ENCODE results near the gene CTTN.

CTTN gene

DNA sequence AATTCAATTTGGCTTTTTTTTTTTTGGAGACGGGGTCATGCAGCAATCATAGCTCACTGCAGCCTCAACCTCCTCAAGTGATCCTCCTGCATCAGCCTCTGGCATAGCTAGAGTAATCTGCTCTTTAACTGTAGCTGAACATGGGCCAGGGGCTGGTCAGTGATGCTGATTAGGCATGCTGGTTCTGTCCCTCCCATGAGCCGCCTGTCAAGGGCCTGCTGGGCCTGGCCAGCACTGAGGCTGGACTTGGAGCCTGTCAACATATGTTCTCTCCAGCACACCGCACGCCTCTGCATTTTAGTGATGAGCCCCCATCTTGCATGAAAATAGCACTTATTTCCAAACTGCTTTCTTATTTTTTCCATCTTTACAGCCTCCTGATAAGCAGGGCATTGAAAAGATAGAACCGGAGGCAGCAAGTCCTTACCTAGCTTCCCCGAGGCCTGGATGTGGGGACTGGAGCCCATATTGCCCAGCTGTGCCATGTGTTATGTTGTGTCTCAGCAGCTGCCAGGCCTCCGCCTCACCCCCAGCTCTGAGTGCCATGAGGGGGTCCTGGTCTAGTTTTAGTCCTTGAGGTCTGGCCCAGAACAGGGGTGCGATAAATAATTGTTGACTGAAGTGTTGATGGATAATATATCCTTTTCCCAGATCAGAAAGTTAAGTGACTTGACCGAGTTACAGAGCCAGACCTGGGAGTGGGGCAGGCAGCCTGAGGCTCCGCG, 80.0 kb downstream of the CTTN start:
- no peak for TF ChIP-seq ZNF274 (IDR thresholded peaks at IDR 0.05; ENCODE audit: low read depth, low read length)
- TF ChIP-seq SUZ12 (IDR thresholded peaks at IDR 0.05; ENCODE audit: extremely low read depth, insufficient read depth, insufficient read length), result no peak
- TF ChIP-seq YY1 (IDR thresholded peaks at IDR 0.05; ENCODE audit: insufficient read depth, insufficient read length), result no peak
- H3K36me3 ChIP-seq (ENCODE audit: insufficient read depth, insufficient read length, low read length), result no peaks in the 10 kb centered on the region
- no peak overlapping the region for H3K4me3 ChIP-seq (ENCODE audit: insufficient read length, low read depth)
- peaks cover 9% of the 10 kb centered on the region for H3K4me1 ChIP-seq (ENCODE audit: insufficient read depth, insufficient read length)
- DNase-seq (ENCODE audit: low read depth, low spot score), result no peak
- H3K9me3 ChIP-seq (ENCODE audit: insufficient read depth, low read length), result no peaks in the 10 kb centered on the region
- H3K9ac ChIP-seq (ENCODE audit: insufficient read length, low read depth), result no peak overlapping the region
- no peaks in the 10 kb centered on the region for H3K27me3 ChIP-seq (ENCODE audit: insufficient read depth, insufficient read length)

DNA sequence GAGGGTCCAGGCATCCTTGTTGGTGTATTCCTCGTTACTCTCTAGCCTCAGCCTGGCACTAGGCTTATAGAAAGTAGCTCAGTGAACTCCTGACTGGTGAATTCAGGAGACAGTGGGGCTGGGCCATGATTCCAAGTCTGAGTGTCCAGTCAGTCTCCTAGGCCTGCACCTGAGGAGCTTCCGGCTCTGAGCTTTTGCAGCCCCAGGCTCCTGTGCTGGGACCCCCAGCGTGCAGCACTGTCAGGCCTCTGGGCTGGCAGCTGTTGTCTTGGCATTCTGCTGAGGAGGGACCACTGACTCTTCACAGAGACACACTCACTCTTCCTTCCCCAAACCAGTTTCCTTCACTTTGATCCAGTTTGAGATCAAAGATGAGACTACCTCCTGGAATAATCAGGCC, 82.4 kb downstream of the CTTN start:
- no peak for DNase-seq (ENCODE audit: low read depth, low spot score)
- no peak overlapping the region for H3K4me3 ChIP-seq (ENCODE audit: insufficient read length, low read depth)
- TF ChIP-seq YY1 (IDR thresholded peaks at IDR 0.05; ENCODE audit: insufficient read depth, insufficient read length), result no peak
- TF ChIP-seq SUZ12 (IDR thresholded peaks at IDR 0.05; ENCODE audit: extremely low read depth, insufficient read depth, insufficient read length), result no peak
- no peak for TF ChIP-seq ZNF274 (IDR thresholded peaks at IDR 0.05; ENCODE audit: low read depth, low read length)

DNA sequence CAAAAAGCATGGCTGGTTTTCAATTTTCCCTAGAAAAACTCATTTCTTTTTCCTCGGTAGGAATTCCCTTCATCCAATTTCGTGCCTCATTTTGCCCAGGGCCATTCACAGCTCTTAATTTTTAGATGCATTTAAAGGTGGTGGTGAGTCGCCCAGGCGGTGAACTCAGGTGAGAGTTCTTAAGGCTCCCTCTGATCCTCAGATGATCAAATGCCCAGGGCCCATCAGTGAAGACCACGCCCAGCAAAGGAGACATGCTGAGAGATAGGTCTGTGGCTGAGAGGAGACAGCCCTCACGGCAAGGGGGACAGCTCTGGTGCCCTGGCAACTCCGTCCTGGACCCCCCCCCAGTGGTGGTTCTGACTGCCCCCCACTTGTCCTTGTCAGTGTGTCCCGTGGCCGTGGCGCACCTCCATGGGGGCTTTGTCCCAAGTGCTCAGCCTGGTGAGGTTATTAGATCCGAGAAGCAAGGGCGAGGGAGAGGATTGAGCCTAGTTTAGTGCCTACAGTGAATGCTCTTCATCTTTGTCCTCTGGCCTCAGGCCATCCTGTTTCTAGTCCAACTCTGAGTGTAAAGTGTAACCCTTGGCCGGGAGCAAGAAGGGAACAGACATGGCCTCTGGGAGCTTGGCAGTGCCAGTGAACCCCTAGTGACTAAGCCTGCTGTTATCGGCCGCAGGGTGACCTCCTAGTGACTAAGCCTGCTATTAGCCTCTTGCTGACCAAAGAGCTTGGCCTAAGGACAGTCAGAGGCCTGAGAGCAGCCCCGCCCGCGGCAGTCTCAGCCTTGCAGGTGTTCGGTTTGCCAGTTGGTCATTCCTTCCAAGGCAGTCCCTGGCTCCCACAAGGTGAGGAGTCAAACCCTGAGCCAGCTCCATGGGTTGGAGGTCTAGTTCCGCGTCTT, 83.5 kb downstream of the CTTN start:
- Histone ChIP-seq H3K9me3 (ENCODE audit: insufficient read depth, low read length) (no peaks in the 10 kb centered on the region), H3K4me1 (ENCODE audit: insufficient read depth, insufficient read length) (peaks cover 11% of the 10 kb centered on the region), H3K27me3 (ENCODE audit: insufficient read depth, insufficient read length) (no peaks in the 10 kb centered on the region), H3K36me3 (ENCODE audit: insufficient read depth, insufficient read length, low read length) (no peaks in the 10 kb centered on the region), H3K4me3 (ENCODE audit: insufficient read length, low read depth) (no peak overlapping the region), H3K9ac (ENCODE audit: insufficient read length, low read depth) (no peak overlapping the region)
- DNase-seq (ENCODE audit: low read depth, low spot score), result no peak
- TF ChIP-seq ZNF274 (IDR thresholded peaks at IDR 0.05; ENCODE audit: low read depth, low read length), result no peak
- TF ChIP-seq SUZ12 (IDR thresholded peaks at IDR 0.05; ENCODE audit: extremely low read depth, insufficient read depth, insufficient read length), result no peak
- TF ChIP-seq YY1 (IDR thresholded peaks at IDR 0.05; ENCODE audit: insufficient read depth, insufficient read length), result no peak

More for the DNA sequence above, 82.4 kb downstream of the CTTN start:
- H3K36me3 ChIP-seq (ENCODE audit: insufficient read depth, insufficient read length, low read length), result no peaks in the 10 kb centered on the region
- no peaks in the 10 kb centered on the region for H3K27me3 ChIP-seq (ENCODE audit: insufficient read depth, insufficient read length)
- no peaks in the 10 kb centered on the region for H3K9me3 ChIP-seq (ENCODE audit: insufficient read depth, low read length)
- peaks cover 11% of the 10 kb centered on the region for H3K4me1 ChIP-seq (ENCODE audit: insufficient read depth, insufficient read length)
- no peak overlapping the region for H3K9ac ChIP-seq (ENCODE audit: insufficient read length, low read depth)

DNA sequence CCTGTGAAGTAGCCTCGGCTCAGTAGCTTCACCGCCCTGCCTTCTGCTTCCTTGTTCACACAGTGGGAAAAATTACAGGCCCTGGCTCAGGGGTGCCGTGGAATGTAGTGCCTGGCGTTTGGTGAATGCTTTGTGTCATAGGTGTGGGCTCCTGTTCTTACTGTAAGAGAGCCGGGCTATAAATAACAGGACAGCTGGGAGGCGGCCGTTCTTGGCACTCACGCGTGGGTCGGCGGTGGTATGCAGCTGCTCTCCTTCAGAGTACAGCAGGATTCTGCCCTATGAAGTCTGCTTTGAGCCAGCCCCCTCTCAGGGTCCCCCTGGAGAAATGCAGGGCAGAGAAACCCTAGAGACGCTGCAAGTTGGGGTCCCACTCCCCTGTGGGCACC, 84.2 kb downstream of the CTTN start:
- H3K4me1 ChIP-seq (ENCODE audit: insufficient read depth, insufficient read length), result peaks cover 11% of the 10 kb centered on the region
- H3K4me3 ChIP-seq (ENCODE audit: insufficient read length, low read depth), result no peak overlapping the region
- H3K9me3 ChIP-seq (ENCODE audit: insufficient read depth, low read length), result no peaks in the 10 kb centered on the region
- H3K36me3 ChIP-seq (ENCODE audit: insufficient read depth, insufficient read length, low read length), result no peaks in the 10 kb centered on the region
- no peaks in the 10 kb centered on the region for H3K27me3 ChIP-seq (ENCODE audit: insufficient read depth, insufficient read length)
- TF ChIP-seq ZNF274 (IDR thresholded peaks at IDR 0.05; ENCODE audit: low read depth, low read length) (no peak), YY1 (IDR thresholded peaks at IDR 0.05; ENCODE audit: insufficient read depth, insufficient read length) (no peak), SUZ12 (IDR thresholded peaks at IDR 0.05; ENCODE audit: extremely low read depth, insufficient read depth, insufficient read length) (no peak)
- H3K9ac ChIP-seq (ENCODE audit: insufficient read length, low read depth), result no peak overlapping the region
- no peak for DNase-seq (ENCODE audit: low read depth, low spot score)

DNA sequence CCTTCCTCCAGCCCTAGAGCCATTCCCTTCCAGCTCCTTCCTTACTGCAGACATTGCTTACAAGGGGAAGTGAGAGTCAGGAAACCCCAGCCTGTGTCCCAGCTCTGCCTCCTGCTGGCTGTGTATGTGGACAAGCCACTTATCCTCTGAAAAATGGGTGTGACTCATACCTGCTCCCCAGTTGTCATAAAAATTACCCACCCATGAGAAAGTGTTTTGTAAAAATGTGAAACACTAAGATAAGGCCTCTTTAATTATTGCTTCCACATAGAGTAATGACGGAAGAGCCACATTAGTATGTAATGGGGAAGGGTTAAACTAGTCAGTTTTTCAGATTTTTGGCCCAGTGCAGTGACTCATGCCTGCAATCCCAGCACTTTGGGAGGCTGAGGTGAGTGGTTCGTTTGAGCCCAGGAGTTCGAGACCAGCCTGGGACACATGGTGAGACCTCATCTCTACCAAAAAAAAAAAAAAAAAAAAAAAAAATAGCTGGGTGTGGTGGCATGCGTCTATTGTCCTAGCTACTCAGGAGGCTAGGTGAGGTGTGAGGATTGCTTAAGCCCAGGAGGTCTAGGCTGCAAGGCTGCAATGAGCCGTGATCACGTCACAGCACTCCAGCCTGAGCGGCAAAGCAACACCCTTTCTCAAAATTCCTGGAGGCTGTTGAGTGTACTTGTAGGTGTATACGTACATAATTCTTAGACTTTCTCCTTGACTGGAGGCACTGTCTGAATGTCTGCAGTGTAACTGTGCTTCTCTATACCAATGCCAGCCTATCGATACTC, 84.9 kb downstream of the CTTN start:
- Histone ChIP-seq H3K4me3 (ENCODE audit: insufficient read length, low read depth) (no peak overlapping the region), H3K9me3 (ENCODE audit: insufficient read depth, low read length) (no peaks in the 10 kb centered on the region), H3K27me3 (ENCODE audit: insufficient read depth, insufficient read length) (no peaks in the 10 kb centered on the region), H3K9ac (ENCODE audit: insufficient read length, low read depth) (no peak overlapping the region), H3K4me1 (ENCODE audit: insufficient read depth, insufficient read length) (peaks cover 11% of the 10 kb centered on the region), H3K36me3 (ENCODE audit: insufficient read depth, insufficient read length, low read length) (no peaks in the 10 kb centered on the region)
- TF ChIP-seq YY1 (IDR thresholded peaks at IDR 0.05; ENCODE audit: insufficient read depth, insufficient read length), result no peak
- no peak for TF ChIP-seq ZNF274 (IDR thresholded peaks at IDR 0.05; ENCODE audit: low read depth, low read length)
- no peak for TF ChIP-seq SUZ12 (IDR thresholded peaks at IDR 0.05; ENCODE audit: extremely low read depth, insufficient read depth, insufficient read length)
- no peak for DNase-seq (ENCODE audit: low read depth, low spot score)

DNA sequence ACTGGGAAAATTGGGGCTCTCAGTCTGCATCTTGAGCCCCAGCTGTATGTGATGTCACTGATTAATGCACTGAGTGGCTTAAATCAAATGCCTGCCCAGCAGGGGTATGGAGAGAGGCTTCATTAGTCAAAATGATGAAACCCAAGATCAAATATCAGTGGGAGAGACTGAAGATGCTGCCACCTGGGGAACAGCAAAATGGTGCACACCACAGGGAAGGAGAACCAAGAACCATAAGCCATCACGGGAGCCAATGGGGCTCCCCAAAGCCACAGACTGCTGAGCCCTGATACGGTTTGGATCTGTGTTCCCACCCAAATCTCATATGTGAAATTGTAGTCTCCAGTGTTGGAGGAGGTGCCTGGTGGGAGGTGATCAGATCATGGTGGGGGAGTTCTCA, 85.6 kb downstream of the CTTN start:
- no peak overlapping the region for H3K9ac ChIP-seq (ENCODE audit: insufficient read length, low read depth)
- H3K9me3 ChIP-seq (ENCODE audit: insufficient read depth, low read length), result no peaks in the 10 kb centered on the region
- no peaks in the 10 kb centered on the region for H3K27me3 ChIP-seq (ENCODE audit: insufficient read depth, insufficient read length)
- H3K36me3 ChIP-seq (ENCODE audit: insufficient read depth, insufficient read length, low read length), result no peaks in the 10 kb centered on the region
- no peak for DNase-seq (ENCODE audit: low read depth, low spot score)
- TF ChIP-seq YY1 (IDR thresholded peaks at IDR 0.05; ENCODE audit: insufficient read depth, insufficient read length), result no peak
- peaks cover 11% of the 10 kb centered on the region for H3K4me1 ChIP-seq (ENCODE audit: insufficient read depth, insufficient read length)
- H3K4me3 ChIP-seq (ENCODE audit: insufficient read length, low read depth), result no peak overlapping the region

Data from NT2/D1 (cell line).